ENCODE measurements around the gene PRKAR1B.

PRKAR1B gene

GRCh38 chr7:584122-584465, 143.0 kb downstream of the PRKAR1B start:
- no peak for DNase-seq

- DNase-seq, result no peak
Observed at GRCh38 chr7:583410-584121, 143.5 kb downstream of the PRKAR1B start.

DNA sequence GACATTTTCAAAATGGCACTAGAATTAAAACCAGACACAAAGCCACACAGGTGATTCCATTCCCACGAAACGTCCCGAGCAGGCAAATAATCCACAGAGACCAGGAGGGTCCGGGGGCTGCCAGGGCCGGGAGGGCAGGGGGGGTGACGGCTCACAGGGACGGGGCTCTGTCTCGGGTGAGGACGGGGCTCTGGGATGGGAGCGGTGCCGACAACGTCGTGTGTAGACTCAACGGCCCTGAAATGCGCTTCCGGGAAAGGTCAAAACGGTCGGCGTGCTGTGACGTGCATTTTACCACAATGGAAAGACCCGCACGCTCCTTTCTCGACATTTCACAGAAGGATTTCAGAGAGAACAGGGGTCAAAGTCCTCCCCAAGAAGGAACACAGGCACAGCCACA, 144.2 kb downstream of the PRKAR1B start:
- no peak for DNase-seq

GRCh38 chr7:582081-582835, 144.8 kb downstream of the PRKAR1B start:
- DNase-seq, result no peak

- DNase-seq, result no peak
Observed at GRCh38 chr7:578386-578785, 148.7 kb downstream of the PRKAR1B start.

GRCh38 chr7:577741-578370, 149.2 kb downstream of the PRKAR1B start:
- no peak for DNase-seq

GRCh38 chr7:577278-577665, 149.8 kb downstream of the PRKAR1B start:
- DNase-seq, result no peak

DNA sequence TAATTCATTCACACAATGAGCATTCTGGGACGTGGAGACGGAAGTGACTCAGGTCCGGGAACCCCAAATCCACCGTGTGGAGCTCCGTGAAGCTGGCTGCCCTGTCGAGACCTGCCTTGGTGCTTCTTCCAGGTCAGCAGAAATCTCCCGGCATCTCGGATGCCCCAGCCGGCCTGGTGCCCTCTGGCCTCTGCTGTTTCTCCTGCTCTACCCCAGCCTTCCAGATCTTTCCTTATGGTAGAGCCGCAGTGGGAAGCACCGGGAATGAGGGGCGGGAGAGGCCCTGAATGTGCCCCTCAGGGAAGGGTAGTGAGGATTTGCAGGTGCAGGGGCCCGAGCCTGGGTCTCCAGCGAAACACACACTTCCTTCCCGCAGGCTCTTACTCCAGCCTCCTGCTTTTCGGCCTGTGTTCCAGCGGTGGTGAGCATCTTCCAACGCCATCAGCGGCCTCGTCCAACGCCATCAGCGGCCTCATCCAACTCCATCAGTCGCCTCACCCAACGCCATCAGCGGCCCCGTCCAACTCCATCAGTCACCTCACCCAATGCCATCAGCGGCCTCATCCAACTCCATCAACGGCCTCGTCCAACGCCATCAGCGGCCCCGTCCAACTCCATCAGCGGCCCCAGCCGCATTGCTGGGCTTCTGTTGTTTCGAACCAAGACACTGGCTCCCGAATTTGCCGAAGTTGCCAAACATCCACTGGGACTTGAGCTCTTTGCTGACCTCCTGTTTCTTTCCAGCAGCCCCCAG, 150.4 kb downstream of the PRKAR1B start:
- no peak for DNase-seq

DNA sequence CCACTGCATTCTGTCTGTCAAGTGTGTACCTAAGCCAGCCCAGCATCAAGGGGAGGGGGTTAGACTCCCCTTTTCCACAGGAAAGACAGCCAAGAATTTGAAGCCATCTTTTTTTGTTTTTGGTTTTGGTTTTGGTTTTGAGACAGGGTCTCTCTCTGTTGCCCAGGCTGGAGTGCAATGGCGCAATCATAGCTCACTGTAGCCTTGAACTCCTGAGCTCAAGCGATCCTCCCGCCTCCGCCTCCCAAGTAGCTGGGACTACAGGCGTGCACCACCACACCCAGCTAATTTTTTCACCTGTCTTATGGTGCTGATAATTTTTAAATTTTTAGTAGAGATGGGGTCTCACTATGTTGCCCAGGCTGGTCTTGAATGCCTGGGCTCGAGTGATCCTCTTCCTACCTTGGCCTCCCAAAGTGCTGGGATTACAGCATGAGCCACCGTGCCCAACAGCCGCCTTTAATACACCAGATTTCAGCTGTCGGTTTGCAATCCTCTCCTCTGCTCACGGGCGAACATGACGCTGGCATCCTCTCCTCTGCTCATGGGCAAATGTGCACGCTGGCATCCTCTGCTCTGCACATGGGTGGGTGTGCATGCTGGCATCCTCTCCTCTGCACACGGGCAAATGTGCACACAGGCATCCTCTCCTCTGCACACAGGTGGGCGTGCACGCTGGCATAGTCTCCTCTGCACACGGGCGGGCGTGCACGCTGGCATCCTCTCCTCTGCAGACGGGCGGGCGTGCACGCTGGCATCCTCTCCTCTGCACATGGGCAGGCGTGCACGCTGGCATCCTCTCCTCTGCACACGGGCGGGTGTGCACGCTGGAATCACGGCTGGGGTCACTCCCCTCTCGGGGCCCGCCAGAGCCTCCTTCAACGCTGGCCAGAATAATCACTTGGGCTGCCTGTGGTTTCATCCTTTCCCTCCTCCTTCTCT, 151.4 kb downstream of the PRKAR1B start:
- DNase-seq, result no peak

- DNase-seq, result no peak
Observed at GRCh38 chr7:574661-575395, 152.3 kb downstream of the PRKAR1B start.

GRCh38 chr7:573933-574381, 153.1 kb downstream of the PRKAR1B start:
- no peak for DNase-seq

DNA sequence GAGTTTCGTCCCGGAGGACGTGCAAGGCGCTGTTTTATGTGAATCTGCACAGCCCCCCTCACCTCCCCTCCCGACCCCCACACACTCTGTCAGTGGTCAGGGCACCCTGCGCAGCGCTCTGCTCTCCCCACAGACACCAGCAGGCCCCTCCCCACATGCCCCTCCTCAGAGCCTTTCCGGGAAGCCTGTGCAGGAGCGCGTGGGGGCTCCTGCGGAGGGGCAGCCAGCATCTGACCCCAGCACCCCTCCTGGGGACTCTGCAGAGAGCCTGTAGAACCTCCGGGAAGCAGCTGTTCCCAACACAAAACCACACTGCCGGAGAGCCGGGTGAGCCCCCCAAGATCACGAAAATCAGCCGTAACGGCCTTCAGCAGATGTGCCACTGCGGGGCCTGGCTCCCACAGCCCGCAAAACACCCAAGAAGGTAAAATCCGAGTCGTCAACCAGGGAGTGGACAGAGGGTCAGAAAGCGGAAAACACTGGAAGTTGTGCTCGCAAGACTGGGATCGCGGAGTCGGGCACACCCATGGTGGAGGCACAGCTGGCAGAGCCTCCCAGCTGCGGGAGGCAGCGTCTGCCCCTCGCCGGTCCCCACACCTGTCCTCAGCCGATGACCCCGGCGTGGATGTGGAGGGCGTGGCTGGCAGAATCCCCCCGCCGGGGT, 153.7 kb downstream of the PRKAR1B start:
- DNase-seq, result no peak

DNA sequence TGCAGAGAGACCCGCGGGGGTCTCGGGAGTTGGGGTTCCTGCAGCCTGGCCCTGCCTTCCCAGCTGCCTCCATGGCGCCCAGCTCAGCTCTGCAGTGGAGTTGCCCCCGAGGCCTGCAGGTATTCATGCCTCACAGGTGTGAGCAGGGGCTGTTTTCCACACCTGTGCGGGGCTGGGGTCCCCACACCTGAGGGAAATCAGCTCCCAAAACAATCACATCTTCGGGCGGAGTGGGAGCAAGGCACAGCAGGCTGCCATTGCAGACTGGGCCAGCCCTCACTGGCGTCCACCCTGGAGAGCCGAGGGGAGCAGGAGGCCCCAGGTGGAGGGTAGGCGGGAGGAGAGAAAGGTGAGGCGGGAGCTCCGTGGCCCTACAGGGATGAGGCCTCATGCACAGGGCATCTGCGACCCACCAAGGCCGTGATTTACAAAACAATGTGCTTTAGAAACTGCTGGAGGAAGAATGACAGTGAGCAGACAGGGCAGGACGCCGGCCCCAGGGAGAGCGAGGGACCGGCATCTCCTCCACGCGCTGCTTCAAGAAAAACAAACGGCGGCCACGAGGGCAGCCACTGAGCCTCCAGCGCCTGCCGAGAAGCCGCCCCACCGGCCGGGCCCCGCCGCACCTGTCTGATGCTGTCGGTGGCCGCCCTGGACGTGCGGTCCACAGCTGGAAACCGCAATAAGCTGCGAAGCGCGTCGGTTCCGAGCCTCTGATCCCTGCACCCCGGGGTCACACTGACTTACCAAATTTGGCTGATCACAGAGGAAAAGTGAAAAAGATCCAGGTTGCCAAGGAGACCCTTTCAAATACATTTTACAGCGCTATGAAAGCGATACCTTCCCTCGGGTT, 154.4 kb downstream of the PRKAR1B start:
- DNase-seq, result no peak

GRCh38 chr7:571718-572415, 155.2 kb downstream of the PRKAR1B start:
- no peak for DNase-seq

- no peak for DNase-seq
Observed at GRCh38 chr7:571096-571717, 155.9 kb downstream of the PRKAR1B start.

GRCh38 chr7:570801-571070, 156.3 kb downstream of the PRKAR1B start:
- no peak for DNase-seq

GRCh38 chr7:569996-570800, 156.9 kb downstream of the PRKAR1B start:
- DNase-seq, result no peak
